Measurements from ENCODE around the gene FANCE. TPM values are rescaled to one million over a fixed set of nuclear protein-coding genes. Genes with fewer than 3 reads are reported as not detected.
A peak's percentile ranks its signal among the peaks of the same experiment; 100 is the strongest.

The FANCE gene, protein sequence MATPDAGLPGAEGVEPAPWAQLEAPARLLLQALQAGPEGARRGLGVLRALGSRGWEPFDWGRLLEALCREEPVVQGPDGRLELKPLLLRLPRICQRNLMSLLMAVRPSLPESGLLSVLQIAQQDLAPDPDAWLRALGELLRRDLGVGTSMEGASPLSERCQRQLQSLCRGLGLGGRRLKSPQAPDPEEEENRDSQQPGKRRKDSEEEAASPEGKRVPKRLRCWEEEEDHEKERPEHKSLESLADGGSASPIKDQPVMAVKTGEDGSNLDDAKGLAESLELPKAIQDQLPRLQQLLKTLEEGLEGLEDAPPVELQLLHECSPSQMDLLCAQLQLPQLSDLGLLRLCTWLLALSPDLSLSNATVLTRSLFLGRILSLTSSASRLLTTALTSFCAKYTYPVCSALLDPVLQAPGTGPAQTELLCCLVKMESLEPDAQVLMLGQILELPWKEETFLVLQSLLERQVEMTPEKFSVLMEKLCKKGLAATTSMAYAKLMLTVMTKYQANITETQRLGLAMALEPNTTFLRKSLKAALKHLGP
- 10 to 100 TPM in 4 of 5 donors, 1 to 10 TPM in 1; 9.6 to 13.3 (median 12.2) TPM for polyA plus RNA-seq (ENCODE audit: insufficient read depth in 1 of 5, insufficient read length in 5 of 5, low replicate concordance in 1 of 5)
- long read RNA-seq, donor 1, partial matches to known transcripts, result 14 of 27 reads
- long read RNA-seq, donor 1, other reads (novel, unspliced or antisense), result 10 of 27 reads
- long read RNA-seq, donor 2, partial matches to known transcripts, result 8 of 8 reads
- long read RNA-seq, donor 2, other reads (novel, unspliced or antisense), result 0 of 8 reads
- long read RNA-seq, donor 3, result 0 reads
- long read RNA-seq, donor 4, partial matches to known transcripts, result 0 of 2 reads
- long read RNA-seq, donor 4, other reads (novel, unspliced or antisense), result 0 of 2 reads
- long read RNA-seq, donor 5, partial matches to known transcripts, result 5 of 7 reads
- long read RNA-seq, donor 5, other reads (novel, unspliced or antisense), result 0 of 7 reads
- long read RNA-seq, donor 6, partial matches to known transcripts, result 0 of 2 reads
- long read RNA-seq, donor 6, other reads (novel, unspliced or antisense), result 0 of 2 reads
- long read RNA-seq, donor 7, partial matches to known transcripts, result 0 of 1 reads
- long read RNA-seq, donor 7, other reads (novel, unspliced or antisense), result 0 of 1 reads
- long read RNA-seq, donor 8, partial matches to known transcripts, result 0 of 1 reads
- long read RNA-seq, donor 8, other reads (novel, unspliced or antisense), result 0 of 1 reads

DNA sequence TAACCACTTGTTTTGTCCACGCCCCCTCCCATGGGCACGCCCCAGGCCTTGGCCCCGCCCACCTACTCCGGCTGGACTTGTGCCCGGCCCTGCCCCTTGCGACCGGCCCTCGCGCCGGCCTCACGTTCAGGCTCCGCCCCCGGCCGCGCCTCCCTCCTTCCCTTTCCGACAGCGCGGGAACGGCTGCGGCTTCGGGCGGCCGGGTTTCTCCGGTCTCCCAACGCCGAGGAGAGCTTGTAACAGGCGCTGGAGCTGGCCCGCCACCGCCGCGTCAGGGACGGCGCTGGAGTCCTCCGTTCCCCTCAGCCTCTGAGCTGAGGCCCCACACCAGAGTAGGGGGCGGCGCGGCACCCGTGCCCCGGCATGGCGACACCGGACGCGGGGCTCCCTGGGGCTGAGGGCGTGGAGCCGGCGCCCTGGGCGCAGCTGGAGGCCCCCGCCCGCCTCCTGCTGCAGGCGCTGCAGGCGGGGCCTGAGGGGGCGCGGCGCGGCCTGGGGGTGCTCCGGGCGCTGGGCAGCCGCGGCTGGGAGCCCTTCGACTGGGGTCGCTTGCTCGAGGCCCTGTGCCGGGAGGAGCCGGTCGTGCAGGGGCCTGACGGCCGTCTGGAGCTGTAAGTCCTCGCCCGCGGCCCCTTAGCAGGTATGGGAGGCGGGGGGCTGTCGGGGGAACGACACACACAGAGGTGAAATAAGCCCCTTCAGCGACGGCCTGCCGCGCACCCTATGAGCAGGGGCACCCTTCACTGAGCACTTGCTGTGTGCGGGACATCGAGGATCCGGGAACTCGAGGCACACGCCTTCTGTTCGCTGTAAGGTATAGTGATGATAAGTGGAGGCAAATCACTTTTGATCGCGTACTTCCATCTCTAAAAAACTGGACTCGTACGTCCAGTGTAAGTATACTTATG lies at the start of gene FANCE:
Gene FANCE (plus strand): TSS at position 156 of the 908 bp plus-strand sequence. CDS start 208 bp downstream, at position 364.
- DNase-seq, result peak; percentile 92 to 94

DNA sequence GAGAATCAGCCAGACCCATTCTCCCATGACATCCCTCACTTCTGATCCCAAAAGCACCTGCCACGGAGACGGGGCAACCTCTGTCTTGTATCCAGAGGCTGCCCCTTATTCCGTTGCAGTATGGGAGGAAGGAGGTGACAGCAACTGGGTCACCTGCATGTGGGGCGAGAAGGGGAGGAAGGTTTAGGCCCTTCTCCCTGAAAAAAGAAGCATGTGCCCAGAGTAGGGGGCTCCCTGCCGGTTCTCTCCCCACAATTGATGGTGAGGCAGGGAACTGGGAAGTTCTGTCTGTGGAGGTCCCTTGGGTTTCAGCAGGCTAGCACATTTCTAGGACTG lies 49.3 kb upstream of the FANCE start:
- DNase-seq, result no peak

DNA sequence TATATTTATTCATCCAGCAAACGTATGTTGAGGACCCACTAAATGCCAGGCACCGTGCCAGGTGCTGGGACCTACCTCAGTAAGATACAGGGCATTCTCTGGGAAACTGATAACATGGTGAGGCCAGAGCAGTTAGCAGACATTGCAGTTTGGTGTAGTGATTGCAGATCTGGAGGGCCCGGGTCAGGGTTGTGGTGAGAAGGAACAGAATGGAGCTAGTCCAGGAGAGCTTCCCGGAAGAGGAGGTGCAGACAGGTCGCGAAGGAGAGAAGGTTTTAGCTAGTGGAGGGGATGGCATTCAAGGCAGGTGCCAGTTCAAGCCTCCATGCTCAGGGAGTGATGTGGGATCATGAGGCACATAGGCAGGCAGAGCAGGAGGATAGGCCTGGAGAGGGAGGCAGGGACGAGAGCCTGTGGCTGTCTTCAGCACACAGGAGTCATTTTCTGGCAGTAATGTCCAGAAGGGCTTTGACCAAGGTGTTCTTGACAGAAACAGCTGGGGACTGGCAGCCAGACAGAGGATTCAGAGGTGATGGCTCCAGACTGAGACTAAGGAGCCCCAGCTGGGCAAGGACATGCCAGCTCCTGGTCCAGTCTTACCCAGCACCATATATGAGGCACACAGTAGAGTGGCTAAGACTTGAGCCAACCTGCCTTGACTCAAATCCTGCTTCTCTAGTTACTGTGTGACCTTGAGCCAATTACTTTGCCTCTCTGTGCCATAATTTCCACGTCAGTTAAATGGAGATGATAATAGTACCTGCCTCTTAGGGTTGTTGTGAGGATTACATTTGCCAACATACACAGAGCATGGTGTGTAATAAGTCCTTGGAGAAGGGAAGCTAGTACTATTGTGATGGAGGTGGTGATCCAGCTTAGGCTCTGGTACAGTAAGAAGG lies 48.3 kb upstream of the FANCE start:
- no peak for DNase-seq

DNA sequence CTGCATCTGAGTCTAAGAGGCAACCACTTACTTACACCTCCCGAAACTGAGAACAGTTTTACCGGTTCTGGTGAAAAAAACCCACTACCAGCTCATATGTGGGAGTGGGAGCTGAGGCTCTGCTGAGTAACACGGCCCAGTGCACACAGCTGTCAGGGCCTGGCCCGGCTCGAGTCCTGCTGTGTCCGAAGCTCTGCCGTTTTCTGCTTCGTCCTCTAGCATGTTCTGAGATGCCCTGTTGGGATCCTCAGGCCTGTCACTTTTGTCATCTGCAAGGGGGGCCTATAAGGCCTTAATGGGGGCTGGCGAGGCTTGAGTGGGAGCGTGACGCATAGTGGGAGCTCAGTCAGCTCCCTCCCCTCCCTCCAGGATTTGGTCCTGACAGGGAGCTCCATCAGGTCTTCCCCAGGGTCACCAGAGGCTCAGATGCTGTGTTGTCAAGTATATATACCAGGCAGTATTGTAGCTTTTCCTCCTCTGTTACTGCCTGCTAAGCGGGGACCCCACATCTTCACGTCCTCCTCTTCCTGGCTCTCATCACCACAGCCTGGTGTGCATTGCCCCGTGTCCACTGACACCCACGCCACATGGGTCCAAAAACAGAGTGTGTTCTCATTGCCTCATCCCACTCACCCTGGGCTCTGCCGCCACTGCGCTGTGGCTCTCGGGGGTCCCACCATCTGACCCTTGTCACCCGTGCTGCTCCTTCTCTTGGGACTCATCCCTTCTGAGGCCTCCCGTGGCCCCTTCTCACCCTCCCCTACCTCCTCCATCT lies 45.2 kb upstream of the FANCE start:
- no peak for DNase-seq

DNA sequence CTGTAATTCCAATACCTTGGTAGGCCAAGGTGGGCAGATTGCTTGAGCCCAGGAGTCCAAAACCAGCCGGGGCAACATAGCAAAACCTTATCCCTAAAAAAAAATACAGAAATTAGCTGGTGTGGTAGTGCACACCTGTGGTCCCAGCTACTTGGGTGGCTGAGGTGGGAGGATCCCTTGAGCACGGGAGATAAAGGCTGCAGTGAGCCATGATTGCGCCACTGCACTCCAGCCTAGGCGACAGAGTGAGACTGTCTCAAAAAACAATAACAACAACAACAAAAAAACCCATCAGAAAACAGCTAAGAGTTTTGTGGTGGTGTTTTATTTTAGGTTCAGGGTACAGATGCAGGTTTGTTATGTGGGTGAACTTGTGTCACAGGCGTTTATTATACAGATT lies 42.9 kb upstream of the FANCE start:
- DNase-seq, result no peak

DNA sequence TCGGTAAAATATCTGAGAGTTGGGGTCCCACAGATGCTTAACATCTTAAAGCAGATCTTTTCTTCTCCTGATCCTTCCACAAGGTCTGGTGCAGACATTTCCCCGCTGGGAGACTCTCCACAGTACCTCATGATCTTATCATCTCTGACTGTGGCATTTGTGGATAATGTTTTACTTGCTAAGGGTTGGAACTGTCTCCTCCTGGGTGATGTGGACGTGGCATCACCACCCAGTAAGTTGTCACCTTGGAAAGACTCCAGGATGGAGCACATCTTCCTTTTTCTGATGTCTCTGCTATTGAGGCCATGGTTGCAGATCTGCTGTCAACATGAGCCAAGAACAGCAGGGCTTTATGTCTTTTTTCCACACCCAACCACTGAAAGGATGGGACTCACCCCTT lies 42.0 kb upstream of the FANCE start:
- DNase-seq, result no peak

DNA sequence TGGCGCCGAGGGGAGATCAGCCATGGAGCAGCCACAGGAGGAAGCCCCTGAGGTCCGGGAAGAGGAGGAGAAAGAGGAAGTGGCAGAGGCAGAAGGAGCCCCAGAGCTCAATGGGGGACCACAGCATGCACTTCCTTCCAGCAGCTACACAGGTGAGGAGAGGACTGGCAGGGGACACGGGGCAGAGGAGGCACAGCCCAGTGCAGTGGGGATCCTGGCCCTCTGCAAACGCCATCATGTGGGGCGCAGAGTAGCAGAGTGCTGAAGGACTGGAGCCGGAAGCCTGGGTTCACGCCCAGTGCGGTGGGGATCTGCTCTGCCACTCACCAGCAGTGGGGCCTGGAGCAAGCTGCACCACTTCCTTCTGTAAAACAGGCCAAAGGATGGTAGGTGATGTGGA lies 41.1 kb upstream of the FANCE start:
- DNase-seq, result no peak

DNA sequence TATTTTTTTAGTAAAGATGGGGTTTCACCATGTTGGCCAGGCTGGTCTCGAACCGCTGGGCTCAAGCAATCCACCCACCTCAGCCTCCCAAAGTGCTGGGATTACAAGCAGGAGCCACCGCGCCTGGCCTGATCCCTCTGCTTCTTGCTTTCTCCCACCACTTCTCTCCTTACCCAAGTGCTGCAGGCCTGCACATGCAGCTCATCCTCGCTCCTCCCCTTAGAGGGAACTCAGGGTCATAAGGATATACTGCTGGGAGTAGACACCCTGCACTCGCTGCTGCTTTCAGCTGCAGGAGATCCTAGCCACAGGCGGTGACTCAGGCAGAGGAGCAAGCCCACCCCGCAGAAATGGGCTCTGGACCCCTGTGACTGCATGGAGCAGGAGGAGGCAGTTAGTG lies 40.0 kb upstream of the FANCE start:
- no peak for DNase-seq

DNA sequence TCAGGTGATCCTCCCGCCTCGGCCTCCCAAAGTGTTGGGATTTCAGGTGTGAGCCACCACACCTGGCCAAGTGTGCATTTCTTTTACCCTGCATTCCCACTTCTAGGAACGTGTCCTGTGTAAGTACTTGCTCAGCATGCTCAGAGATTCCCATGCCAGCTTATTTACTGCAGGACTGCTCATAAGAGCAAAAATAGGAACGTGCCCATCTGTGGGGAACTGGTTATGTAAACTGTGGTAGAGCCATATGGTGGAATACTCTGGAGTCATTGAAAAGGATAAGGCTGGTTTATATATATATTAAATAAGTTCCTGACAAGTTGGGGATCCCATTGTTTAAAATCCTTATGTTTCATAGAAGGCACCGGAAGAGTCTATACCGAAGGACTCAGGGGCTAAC lies 38.2 kb upstream of the FANCE start:
- no peak for DNase-seq

DNA sequence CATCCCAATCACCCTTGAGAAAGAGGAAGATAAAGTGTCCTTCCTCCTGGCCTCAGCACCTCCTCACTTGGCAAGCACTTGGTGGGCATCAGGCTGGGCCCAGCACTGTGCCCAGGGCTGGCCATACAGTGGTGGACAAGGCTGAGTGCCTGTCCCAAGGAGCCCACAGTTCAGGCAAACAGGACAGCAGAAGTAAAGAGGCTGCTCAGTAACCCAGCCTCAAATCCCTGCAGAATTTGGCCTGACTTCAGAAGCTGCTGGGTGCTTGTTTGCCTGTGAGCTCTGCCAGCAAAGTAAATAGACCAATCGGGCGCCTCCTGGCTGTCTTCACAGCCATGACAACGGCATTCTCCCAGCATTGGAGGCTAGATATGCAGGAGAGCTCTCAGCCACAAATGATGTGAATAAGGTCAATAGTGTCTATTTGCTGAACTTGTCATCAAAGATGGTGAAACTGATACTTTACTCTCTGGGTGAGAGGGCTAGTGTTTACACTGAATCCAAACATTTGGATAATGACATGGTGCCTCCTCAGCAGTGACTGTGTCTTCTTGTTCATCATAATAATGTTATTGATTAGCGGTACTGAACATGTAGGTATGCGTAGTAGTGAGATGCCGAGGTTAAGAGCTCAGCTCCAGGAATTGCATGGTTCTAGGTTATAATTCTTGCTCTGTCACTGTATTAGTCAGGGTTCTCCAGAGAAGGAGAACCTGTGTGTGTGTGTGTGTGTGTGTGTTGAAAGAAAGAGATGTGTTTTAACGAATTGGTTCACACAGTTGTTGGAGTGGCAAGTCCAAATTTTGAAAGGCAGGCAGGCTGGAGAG lies 36.9 kb upstream of the FANCE start:
- peak; percentile 67 to 80 for DNase-seq

DNA sequence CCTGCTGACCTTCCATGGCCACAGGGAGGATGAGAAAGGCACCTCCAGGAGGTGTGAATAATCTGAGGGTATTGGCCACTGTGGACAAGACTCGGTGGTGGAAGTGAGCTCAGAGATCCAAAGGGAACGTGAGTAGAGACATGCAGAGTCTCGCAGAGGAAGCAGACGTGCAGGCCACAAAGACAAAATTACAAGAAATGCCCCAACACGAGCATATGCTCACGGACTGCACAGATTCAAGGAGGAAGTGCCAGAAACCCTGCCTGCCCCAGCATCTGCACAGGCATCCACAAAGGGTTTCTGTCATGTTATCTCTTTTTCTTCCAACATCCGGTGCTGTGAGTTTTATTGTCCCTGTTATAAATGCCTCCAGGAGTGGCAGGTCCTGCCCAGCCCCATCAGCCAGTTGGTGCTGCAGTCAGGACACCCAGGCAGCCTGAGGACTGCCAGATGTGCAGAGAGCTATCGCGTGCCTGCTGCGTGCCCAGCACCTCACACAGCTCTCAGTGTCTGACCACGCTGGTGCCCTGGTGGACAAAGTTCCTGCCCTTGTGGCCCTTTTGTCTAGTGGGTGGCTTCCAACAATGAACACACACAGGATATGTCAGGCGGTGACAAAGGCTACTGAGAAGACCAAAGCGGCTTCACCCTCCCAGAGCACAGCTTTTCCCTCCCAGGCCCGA lies 34.0 kb upstream of the FANCE start:
- no peak for DNase-seq

DNA sequence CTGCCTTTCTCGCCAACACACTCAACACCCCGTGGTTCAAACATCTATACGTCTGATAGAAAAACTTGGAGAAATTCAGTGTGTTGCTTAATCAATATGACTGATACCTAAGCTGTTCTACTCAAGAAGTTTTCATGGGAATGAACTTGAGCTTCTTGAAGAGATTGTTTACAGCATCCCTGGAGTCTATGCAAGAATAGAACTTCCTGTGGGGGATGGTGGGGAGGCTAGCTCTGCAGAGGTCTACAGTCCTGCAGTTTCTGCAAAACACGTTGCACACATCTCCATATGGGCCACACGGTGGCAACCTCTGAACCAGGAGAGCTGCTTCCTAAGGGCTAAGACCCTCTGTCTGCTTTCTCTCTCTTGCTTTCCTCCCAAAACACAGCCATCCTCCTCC lies 32.7 kb upstream of the FANCE start:
- DNase-seq, result peak; percentile 27 to 37

DNA sequence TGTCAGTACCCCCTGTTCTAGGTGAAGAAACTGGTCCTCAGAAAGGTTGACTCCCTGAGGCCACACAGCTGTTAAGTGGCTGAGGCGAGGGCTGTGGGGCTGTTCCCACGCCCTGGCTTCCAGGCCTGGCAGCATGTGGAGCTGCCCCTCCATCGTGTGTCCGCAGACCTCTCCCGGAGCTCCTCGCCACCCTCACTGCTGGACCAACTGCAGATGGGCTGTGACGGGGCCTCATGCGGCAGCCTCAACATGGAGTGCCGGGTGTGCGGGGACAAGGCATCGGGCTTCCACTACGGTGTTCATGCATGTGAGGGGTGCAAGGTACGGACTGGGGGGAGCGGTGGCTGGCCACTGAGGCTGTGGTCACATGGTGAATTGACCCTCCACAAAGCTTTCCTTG lies 32.2 kb upstream of the FANCE start:
- DNase-seq, result no peak

DNA sequence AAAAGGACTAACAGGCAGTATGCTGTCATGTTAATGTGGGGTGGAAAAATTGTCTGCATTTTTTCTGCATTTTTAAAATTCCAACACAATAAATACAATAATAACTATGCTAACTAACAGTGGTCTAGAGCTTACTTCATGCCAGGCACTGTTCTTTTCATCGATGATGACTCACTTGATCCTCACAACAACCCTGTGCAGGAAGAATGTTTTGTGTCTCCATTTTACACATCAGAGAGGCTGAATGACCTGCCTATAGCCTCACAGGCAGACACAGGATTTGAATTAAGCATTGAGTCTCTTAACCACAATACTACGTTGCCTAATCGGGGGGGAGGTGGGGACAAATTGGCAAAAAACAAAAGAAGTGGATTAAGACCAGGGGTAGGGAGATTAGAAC lies 26.9 kb upstream of the FANCE start:
- no peak for DNase-seq

DNA sequence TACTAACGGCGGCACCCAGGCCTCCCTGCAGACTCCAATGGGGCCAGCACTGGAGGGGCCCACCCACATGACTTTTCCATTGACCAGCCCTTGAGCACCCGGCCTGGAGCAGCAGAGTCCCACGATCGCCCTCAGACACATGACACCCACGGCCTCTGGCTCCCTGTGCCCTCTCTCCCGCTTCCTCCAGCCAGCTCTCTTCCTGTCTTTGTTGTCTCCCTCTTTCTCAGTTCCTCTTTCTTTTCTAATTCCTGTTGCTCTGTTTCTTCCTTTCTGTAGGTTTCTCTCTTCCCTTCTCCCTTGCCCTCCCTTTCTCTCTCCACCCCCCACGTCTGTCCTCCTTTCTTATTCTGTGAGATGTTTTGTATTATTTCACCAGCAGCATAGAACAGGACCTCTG lies 26.1 kb upstream of the FANCE start:
- no peak for DNase-seq

DNA sequence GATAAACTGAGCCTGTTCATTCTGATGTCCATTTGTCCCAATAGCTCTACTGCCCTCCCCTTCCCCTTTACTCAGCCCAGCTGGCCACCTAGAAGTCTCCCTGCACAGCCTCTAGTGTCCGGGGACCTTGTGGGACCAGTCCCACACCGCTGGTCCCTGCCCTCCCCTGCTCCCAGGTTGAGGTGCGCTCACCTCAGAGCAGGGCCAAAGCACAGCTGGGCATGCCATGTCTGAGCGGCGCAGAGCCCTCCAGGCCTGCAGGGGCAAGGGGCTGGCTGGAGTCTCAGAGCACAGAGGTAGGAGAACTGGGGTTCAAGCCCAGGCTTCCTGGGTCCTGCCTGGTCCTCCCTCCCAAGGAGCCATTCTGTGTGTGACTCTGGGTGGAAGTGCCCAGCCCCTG lies 24.7 kb upstream of the FANCE start:
- DNase-seq, result no peak

DNA sequence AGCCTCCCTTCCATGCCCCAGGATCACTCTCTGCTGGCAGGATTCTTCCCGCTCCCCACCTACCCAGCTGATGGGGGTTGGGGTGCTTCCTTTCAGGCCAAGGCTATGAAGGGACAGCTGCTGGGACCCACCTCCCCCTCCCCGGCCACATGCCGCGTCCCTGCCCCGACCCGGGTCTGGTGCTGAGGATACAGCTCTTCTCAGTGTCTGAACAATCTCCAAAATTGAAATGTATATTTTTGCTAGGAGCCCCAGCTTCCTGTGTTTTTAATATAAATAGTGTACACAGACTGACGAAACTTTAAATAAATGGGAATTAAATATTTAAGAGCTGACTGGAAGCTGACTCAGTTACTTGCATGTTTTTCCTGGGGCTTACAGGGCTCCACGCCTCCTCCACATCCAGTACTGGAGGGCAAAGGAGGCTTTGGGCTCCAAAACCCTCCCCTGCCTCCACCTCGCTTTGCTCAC lies 24.3 kb upstream of the FANCE start:
- no peak for DNase-seq
